ENCODE results near the gene TP53I3. TPM values are rescaled to one million over a fixed set of nuclear protein-coding genes. Genes with fewer than 3 reads are reported as not detected.

TP53I3 gene
- total RNA-seq, 1 experiment from 2014 or later, result 48.1 TPM

DNA sequence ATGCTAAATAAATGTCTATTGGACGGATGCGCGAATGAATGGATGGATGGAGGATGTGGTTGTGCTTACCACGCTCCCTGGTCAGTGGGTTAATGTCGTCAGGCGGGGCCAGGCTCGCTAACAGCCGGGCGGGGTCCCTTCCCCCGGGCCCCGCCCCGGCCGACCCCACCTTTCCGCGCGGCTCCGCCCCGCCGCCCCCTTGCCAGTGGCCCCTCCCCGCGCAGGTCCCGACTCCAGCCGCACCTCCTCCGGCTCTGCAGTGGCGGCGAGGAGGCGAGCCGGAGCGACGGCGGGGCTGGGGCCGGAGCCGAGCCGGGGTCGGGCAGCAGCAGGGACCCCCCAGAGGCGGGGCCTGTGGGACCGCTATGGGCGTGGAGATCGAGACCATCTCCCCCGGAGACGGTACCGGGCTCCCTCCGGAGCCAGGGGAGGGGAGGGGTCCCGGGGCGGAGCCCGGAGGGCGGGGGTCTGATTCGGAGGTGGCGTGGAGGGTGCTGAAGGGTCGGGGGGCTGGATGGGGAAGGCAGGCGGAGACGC is 35.1 kb downstream of the TP53I3 start, which contains the start of gene FKBP1B:
FKBP1B (plus strand) TSS at position 257 of the 537 bp plus-strand sequence; CDS start at position 366, 109 bp downstream.
- Histone ChIP-seq H2AK5ac (ENCODE audit: insufficient read length, low read length) (no peak within 1 kb of the TSS), H2BK5ac (ENCODE audit: insufficient read length, low read length) (no peak within 1 kb of the TSS), H4K20me1 (ENCODE audit: control insufficient read depth, insufficient read depth, insufficient read length) (peaks cover 5% of the 10 kb centered on the region), H3K9me3 (ENCODE audit: control insufficient read depth, low read depth, low read length) (no peaks in the 10 kb centered on the region), H3K79me1 (ENCODE audit: insufficient read depth, low read depth, low read length, poor library complexity, severe bottlenecking) (no peaks in the 10 kb centered on the region), H3K9ac (ENCODE audit: extremely low read depth, insufficient read length, low read length) (peak within 1 kb of the TSS; percentile 26), H2AFZ (ENCODE audit: low read length) (no peak within 1 kb of the TSS), H4K91ac (ENCODE audit: insufficient read length, low read depth, low read length) (no peak within 1 kb of the TSS), H2BK120ac (ENCODE audit: low read depth, low read length, poor library complexity, severe bottlenecking) (no peak within 1 kb of the TSS), H3K4me2 (ENCODE audit: insufficient read depth, insufficient read length, low read length) (peak within 1 kb of the TSS; percentile 68), H4K5ac (ENCODE audit: insufficient read length, low read depth, low read length) (no peak within 1 kb of the TSS), H3K79me2 (ENCODE audit: insufficient read depth, low read length) (peaks cover 2% of the 10 kb centered on the region; the same call in 1 of the 2 replicates), H2BK15ac (ENCODE audit: low read depth, low read length) (no peak within 1 kb of the TSS), H3K18ac (ENCODE audit: insufficient read length, low read depth, low read length) (no peak within 1 kb of the TSS), H3K23ac (ENCODE audit: insufficient read length, low read depth, low read length) (no peak within 1 kb of the TSS), H3T11ph (ENCODE audit: low read length) (no peak within 1 kb of the TSS), H4K8ac (replicated peaks; ENCODE audit: insufficient read length, low read depth, low read length) (no peak within 1 kb of the TSS), H3K4me1 (ENCODE audit: insufficient read depth, low read length) (0 out of 2 replicates have a peak, but pooled peaks cover 1% of the 10 kb centered on the region), H3K56ac (ENCODE audit: insufficient read length, low read depth, low read length) (no peak within 1 kb of the TSS), H3K27ac (ENCODE audit: insufficient read length, low read depth, low read length) (no peak within 1 kb of the TSS), H3K23me2 (ENCODE audit: insufficient read length, low read depth, low read length, poor library complexity, severe bottlenecking) (peaks cover 9% of the 10 kb centered on the region), H2BK12ac (ENCODE audit: insufficient read length, low read depth, low read length) (no peak within 1 kb of the TSS), H3K14ac (ENCODE audit: insufficient read depth, low read length) (no peak within 1 kb of the TSS), H3K4ac (ENCODE audit: low read depth, low read length) (no peak within 1 kb of the TSS), H3K27me3 (ENCODE audit: insufficient read depth, low read length) (no peaks in the 10 kb centered on the region), H2BK20ac (ENCODE audit: low read depth, low read length, poor library complexity, severe bottlenecking) (no peak within 1 kb of the TSS)
- H3K36me3 Mint-ChIP-seq (ENCODE audit: insufficient read depth in 1 of 3, low read depth in 3 of 3), result peaks cover 5 to 6% (median 6%) of the 10 kb centered on the region in 3 experiments; a peak in 5 of 7 replicates
- H3K4me1 Mint-ChIP-seq, result peaks cover 15 to 22% of the 10 kb centered on the region in 2 experiments
- H3K9me3 Mint-ChIP-seq, result no peaks in the 10 kb centered on the region
- WGBS (ENCODE audit: extremely low coverage, insufficient read length, low lambda C conversion rate), result no CpG with 5 or more reads among the region's 52 CpGs
- no peak within 1 kb of the TSS; a peak in 1 of 5 replicates for H3K4me3 Mint-ChIP-seq
- peak; percentile 90 for DNase-seq
- no peaks in the 10 kb centered on the region for H3K27me3 Mint-ChIP-seq (ENCODE audit: low read depth)
- peak within 1 kb of the TSS in 2 of 3 experiments; percentile 18 to 81; a peak in 2 of 7 replicates for H3K27ac Mint-ChIP-seq
- TF ChIP-seq, protein P1, sequence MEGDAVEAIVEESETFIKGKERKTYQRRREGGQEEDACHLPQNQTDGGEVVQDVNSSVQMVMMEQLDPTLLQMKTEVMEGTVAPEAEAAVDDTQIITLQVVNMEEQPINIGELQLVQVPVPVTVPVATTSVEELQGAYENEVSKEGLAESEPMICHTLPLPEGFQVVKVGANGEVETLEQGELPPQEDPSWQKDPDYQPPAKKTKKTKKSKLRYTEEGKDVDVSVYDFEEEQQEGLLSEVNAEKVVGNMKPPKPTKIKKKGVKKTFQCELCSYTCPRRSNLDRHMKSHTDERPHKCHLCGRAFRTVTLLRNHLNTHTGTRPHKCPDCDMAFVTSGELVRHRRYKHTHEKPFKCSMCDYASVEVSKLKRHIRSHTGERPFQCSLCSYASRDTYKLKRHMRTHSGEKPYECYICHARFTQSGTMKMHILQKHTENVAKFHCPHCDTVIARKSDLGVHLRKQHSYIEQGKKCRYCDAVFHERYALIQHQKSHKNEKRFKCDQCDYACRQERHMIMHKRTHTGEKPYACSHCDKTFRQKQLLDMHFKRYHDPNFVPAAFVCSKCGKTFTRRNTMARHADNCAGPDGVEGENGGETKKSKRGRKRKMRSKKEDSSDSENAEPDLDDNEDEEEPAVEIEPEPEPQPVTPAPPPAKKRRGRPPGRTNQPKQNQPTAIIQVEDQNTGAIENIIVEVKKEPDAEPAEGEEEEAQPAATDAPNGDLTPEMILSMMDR (conservative IDR thresholded peaks at IDR 0.05), result no peak

Measured in H9 (cell line).